Tibial nerve (tissue), 3 donors: ENCODE data around the gene NKAIN4.

Source experiments
- POLR2A ChIP-seq, 2 donors: fragments of 450-650 bp; IDR thresholded peaks; one replicate each; pipeline ENCODE4 v1.6.1; 2017; ENCODE audit warnings: antibody characterized with exemption in 2 of 2, mild to moderate bottlenecking in 2 of 2, moderate library complexity in 2 of 2
- TF ChIP-seq, protein P1 (sequence below), 5 experiments: fragments of 200-600 bp in 3 of 5; fragments of 450-650 bp in 2 of 5; sonication (generic) in 3 of 5; IDR thresholded peaks; one replicate each; pipeline ENCODE4 v1.5.1; 2016 to 2019; ENCODE audit warnings: antibody characterized with exemption in 5 of 5, mild to moderate bottlenecking in 3 of 5, moderate library complexity in 2 of 5

DNA sequence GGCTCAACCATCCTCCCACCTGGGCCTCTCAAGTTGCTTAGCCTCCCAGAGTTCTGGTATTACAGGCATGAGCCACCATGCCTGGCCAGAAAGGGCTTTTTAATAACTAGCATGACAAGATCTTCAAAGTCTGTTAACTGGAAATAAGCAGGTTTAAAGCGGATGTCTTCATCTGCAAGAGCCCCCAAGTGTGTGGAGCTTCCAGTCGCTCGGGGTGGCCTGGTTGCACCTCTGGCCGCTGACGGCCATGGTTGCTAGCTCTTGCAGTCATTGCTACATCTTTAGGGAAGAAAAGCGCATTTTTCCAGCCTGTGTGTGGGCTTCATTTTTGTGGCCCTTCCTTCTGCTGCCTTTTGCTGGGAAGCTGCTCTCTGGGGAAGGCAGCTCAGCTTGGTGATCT, 26.1 kb upstream of the NKAIN4 start:
- TF ChIP-seq, protein P1, sequence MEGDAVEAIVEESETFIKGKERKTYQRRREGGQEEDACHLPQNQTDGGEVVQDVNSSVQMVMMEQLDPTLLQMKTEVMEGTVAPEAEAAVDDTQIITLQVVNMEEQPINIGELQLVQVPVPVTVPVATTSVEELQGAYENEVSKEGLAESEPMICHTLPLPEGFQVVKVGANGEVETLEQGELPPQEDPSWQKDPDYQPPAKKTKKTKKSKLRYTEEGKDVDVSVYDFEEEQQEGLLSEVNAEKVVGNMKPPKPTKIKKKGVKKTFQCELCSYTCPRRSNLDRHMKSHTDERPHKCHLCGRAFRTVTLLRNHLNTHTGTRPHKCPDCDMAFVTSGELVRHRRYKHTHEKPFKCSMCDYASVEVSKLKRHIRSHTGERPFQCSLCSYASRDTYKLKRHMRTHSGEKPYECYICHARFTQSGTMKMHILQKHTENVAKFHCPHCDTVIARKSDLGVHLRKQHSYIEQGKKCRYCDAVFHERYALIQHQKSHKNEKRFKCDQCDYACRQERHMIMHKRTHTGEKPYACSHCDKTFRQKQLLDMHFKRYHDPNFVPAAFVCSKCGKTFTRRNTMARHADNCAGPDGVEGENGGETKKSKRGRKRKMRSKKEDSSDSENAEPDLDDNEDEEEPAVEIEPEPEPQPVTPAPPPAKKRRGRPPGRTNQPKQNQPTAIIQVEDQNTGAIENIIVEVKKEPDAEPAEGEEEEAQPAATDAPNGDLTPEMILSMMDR (IDR thresholded peaks at IDR 0.05): no peak
- TF ChIP-seq POLR2A (IDR thresholded peaks at IDR 0.05): no peak
